GM19463 (cell line): ENCODE data around the gene COL1A2.

Source experiments
- ATAC-seq: cut with Tn5 transposase; IDR thresholded peaks from one replicate; pipeline ENCODE4 v1.9.1; 2021; ENCODE audit warnings: mild to moderate bottlenecking, moderate library complexity; ENCODE audit not compliant: unreplicated experiment

Gene COL1A2

GRCh38 chr7:94432817-94433216 is 38.1 kb downstream of the COL1A2 start:
- no peak for ATAC-seq

DNA sequence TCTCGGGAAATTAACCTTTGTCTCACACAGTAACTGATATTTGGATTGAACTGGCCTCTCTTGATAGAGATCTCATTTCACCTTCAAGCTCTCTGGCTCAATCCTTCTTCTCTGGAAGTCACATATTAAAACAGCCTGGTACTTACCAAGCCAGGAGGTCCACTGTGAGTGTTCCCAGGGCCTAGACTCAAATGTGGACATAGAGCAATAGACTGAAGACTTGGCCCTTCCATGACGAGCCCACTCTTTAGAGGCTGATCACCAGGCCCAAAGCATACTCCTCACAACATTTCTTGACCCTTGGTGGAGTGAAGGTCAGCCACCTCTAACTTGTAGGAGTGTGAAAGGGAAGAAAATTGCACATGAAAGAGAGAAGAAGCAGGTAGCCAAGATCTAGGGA is 38.5 kb downstream of the COL1A2 start:
- ATAC-seq = no peak

GRCh38 chr7:94434042-94434441 is 39.3 kb downstream of the COL1A2 start:
- no peak for ATAC-seq

DNA sequence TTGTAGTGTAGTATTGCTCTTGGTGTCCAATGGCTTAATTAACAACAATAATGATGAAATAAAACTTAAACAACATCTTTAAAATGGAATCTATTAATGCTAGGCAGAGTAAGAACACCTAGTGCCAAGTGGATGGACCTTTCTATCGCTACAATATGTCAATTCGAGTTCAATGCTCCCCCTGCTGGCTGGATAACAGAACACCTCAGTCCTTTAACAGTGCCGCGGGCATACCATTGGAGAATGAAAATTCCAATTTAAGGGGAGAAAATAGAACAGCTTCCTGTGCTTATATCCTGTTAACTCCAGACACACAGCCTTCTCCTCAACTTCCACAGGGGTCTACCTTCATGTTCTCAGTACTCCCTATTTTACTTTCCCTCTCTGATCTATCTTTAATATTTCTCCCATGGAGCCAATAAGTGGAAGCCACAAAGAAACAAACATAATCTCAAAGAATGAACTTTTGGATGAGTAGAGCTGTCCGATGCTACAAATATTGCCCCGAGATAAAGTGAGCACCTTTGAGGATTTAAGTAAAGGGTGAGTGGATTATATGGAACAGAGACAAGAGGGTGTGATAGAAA is 41.4 kb downstream of the COL1A2 start:
- peak; percentile 87 for ATAC-seq

DNA sequence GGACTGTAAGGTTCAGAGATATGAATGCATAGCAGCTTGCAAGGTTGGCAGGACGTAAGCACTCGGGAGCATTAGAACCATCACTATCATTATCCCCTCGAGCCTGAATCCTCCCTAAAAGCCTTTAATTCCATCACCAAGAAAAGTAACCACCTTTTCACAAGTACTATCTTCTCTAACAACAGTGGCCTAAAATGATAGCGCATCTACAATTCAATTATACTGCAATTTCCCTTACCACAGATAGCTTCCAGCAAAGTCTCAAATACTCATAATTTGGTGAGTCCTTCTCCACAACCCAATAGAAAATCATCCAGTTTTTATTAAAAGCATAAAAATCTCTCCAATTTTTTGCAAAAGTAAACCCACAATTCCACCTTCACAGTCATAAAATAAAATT is 42.0 kb downstream of the COL1A2 start:
- ATAC-seq = no peak

GRCh38 chr7:94439893-94440381 is 45.2 kb downstream of the COL1A2 start:
- ATAC-seq = no peak

DNA sequence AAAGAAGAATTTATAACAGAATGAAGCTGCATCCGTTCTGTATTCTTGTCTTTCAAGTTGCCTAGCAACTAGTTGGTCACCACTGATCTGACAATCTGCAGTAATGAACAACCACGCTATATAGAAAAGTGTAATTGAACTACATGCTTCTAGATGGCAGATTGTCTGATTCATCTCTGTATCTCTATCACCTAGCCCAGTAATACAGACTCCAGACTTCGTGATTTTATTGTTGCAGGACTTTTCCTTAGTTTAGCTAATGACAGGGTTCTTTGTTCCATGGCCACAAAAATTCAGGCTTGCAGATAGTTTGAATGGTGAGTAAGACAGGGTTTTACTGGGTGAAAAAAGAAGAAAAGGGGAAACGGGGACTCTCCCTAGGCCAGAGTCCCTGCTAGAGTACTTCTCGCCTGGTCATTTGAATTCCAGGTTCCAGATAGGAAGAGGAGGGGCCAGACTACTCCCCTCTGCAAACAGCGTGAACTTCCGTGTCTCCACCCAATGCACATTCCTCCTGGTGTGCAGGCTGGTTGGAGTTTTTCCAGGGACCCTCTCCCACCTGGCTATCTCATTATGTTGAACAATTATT is 45.9 kb downstream of the COL1A2 start:
- no peak for ATAC-seq

DNA sequence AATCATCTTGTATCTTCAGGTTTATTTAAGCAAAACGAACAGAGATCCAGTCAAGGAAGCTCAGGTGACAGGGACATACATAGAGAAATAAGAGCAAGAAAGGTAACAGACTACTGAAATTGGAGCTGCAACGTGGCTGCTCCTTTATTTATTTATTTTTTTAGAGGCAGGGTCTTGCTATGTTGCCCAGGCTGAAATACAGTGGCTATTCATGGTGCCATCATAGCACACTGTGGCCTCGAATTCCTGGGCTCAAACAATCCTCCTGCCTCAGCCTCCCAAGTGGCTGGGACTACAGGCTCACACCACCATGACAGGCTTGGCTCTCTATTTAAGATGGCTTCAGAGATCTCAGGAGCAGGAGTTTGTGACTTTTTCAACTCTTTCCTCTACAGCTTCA is 46.4 kb downstream of the COL1A2 start:
- no peak for ATAC-seq

DNA sequence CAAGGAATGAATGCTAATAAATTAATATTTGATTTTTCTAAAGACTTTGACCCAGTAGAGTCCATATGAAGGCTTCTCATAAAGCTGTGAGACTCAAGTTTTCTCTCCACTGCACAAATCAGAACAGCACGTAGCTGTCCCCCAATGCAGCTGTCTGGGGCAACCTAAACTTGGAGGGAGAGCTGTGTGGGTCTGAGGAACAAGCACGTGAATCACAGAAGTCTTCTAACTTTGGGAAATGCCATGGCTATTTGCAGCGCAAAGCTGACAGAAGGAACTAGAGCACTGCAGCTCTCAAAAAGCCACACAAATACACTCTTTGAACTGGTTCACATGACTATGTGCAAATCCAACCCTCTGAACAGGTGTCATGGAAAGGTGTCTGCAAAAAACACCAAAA is 47.9 kb downstream of the COL1A2 start:
- no peak for ATAC-seq

- no peak for ATAC-seq
These were observed 50.1 kb downstream of the COL1A2 start for GRCh38 chr7:94444813-94445212.

- ATAC-seq = no peak
These were observed 51.0 kb downstream of the COL1A2 start for GRCh38 chr7:94445696-94446194.

DNA sequence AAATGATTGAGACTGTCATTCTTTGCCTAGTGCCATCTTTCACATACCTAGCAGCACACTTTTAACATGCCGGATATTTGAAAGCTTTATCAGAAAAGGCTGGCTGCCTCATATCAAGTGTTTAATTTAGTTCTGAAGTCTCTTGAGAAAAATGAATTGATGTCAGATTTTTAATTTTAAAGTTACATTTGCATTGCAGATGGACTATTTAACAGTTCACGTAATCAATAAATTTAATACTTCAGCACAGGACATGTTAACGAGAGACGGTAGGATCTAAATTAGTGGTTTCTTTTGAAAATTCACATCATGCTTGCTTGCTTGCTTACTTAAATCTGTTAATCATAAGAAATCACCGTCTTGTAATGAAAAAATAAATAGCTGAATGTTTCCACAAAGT is 51.6 kb downstream of the COL1A2 start:
- ATAC-seq = no peak

GRCh38 chr7:94449151-94449725 is 54.5 kb downstream of the COL1A2 start:
- no peak for ATAC-seq

DNA sequence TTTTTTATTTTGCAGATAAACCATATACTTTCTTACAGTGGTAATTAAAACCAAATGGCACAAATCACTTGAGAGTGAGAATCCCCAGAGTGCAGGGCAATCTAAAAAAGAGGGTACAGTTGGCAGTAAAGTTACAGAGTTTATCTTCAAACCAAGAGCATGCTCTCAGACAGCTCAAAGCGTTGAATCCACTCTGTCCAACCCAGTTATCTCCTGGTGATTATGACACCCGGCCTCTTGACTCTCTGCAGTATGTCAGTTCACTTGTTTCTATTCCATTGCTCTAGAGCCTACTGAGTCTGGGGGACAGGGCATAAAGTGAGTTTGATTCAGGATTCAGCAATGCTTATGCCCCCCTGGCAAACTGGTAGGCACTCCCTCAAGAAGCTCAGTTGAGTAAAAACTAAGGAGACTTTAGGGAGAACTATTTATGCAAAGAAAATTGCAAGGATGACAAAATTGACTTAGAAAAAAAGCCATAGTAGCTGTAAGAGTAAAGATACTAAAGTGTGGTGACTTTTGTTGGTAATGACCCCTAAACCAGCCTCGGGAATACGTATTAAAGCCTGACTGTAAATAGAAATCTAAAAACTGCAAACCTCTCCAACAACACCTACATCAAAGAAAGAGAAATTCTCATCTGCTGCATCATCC is 55.5 kb downstream of the COL1A2 start:
- ATAC-seq = no peak

DNA sequence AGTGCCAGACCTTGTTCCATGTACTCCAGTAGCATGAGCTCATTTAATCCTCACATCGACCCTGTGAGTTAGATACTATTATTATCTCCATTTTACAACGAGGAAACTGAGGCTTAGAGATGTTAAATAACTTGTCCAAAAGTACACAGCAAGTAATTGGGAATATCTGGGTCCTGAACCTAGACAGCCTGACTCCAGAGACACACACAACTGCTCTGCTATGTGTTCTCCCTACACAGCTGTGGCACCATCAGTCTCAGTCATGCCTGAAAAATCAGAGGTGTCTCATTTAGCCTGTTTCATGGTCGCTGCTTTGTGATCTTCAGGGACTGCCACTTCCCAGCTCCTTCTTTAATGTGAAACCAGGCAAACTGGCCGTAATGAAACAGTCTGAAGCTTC is 56.5 kb downstream of the COL1A2 start:
- no peak for ATAC-seq

DNA sequence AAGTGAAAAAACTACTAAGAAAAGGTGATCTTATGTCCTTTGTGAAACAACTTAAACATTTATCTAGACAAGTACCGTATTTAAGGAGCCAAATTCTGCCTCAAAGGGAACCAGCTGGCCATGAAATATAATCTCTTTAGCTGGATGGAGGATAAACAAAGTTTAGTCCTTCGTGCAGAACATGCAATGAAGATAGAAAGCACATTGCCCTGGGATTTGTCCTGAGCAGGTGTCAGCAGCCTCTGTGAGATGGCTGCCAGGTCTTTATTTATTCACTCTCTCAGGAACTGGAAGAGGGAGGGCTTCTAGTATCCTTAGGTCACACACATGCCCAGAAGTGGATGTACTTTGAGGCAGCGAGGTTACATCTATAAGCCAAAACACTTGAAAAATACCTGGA is 57.5 kb downstream of the COL1A2 start:
- ATAC-seq = no peak

GRCh38 chr7:94453898-94454297 is 59.2 kb downstream of the COL1A2 start:
- ATAC-seq = no peak

- ATAC-seq = no peak
These were observed 63.3 kb downstream of the COL1A2 start for GRCh38 chr7:94458041-94458440.

- ATAC-seq = no peak
These were observed 71.8 kb downstream of the COL1A2 start for GRCh38 chr7:94466516-94466915.

- no peak for ATAC-seq
These were observed 76.9 kb downstream of the COL1A2 start for GRCh38 chr7:94471604-94472003.

- ATAC-seq = no peak
These were observed 77.9 kb downstream of the COL1A2 start for GRCh38 chr7:94472608-94473007.

DNA sequence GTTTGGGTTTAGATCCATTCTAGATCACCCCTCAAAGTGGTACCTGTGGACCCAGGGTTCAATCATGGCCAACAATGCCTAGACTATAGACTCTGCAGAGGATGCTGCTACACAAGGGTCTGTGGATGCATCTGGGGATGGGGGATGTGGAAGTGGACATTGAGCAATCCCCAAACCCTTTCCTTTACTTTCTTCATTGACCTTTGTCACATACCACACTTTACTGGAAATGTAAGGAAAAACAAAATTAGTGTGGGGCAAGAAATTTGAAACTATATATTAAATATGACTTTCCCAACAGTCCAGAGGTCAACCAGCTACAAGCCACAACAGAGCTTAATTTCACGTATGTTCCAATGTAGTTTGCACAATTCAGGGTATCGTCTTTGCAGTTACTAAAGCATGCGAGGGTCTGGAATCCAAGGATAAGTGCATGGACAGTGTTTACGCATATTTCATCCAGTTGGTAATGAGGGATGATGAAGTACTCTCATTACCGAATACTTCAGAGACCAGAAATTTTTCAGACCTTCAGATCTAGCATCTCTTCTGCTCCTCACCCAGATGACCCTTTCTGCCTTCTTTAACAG is 81.7 kb downstream of the COL1A2 start:
- no peak for ATAC-seq
